ENCODE data around the gene TXLNA.
A peak's percentile ranks its signal among the peaks of the same experiment; 100 is the strongest.

DNA sequence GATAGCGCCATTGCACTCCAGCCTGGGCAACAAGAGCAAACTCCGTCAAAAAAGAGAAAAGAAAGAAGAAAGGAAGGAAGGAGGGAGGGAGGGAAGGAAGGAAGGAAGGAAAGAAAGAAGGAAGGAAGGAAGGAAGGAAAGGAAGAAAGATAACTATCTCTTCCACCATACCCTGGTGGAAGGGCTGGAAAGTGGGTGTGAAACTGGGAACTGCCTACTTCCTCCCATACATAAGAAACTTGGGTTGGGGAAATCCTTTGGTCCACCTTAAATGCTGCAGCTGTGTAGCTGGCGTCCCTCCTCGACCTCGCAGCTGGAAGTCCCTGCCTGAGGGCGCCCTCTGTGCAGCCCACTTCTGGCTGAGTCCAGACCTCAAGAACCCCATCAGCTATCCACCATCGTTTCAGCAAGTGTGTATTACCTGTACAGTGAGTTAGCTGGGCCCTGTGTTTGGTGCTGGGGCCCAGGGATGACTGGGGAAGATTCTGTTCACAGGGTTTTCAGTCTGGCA, 62.9 kb downstream of the TXLNA start:
- TF ChIP-seq POLR2A (IDR thresholded peaks at IDR 0.05): no peak
- TF ChIP-seq, protein P1, sequence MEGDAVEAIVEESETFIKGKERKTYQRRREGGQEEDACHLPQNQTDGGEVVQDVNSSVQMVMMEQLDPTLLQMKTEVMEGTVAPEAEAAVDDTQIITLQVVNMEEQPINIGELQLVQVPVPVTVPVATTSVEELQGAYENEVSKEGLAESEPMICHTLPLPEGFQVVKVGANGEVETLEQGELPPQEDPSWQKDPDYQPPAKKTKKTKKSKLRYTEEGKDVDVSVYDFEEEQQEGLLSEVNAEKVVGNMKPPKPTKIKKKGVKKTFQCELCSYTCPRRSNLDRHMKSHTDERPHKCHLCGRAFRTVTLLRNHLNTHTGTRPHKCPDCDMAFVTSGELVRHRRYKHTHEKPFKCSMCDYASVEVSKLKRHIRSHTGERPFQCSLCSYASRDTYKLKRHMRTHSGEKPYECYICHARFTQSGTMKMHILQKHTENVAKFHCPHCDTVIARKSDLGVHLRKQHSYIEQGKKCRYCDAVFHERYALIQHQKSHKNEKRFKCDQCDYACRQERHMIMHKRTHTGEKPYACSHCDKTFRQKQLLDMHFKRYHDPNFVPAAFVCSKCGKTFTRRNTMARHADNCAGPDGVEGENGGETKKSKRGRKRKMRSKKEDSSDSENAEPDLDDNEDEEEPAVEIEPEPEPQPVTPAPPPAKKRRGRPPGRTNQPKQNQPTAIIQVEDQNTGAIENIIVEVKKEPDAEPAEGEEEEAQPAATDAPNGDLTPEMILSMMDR (IDR thresholded peaks at IDR 0.05): no peak
- TF ChIP-seq POLR2AphosphoS5 (IDR thresholded peaks at IDR 0.05): peak in 1 of 2 donors; percentile 22
- TF ChIP-seq EP300 (IDR thresholded peaks at IDR 0.05): no peak

Data from upper lobe of left lung (tissue), 4 donors.